NCI-H69 (cell line): Measurements from ENCODE around the gene GNAL.

ENCODE experiments used
- DNase-seq: peaks from one replicate; lab custom pipeline; 2025; lab: John Stamatoyannopoulos, UW

GNAL gene

GRCh38 chr18:11726556-11726955 lies 37.5 kb downstream of the GNAL start:
- no peak for DNase-seq

GRCh38 chr18:11728249-11728648 lies 39.2 kb downstream of the GNAL start:
- peak; percentile 12 for DNase-seq

GRCh38 chr18:11729556-11729955 lies 40.5 kb downstream of the GNAL start:
- no peak for DNase-seq

GRCh38 chr18:11733031-11733430 lies 44.0 kb downstream of the GNAL start:
- DNase-seq: peak; percentile 69

- no peak for DNase-seq
Observed at GRCh38 chr18:11736656-11737055, 47.6 kb downstream of the GNAL start.

- DNase-seq: no peak
Observed at GRCh38 chr18:11739893-11740292, 50.8 kb downstream of the GNAL start.

GRCh38 chr18:11740461-11740860 lies 51.4 kb downstream of the GNAL start:
- no peak for DNase-seq

GRCh38 chr18:11741505-11742145 lies 52.6 kb downstream of the GNAL start:
- peak; percentile 32 for DNase-seq

GRCh38 chr18:11745521-11745920 lies 56.5 kb downstream of the GNAL start:
- no peak for DNase-seq

GRCh38 chr18:11747286-11747685 lies 58.2 kb downstream of the GNAL start:
- no peak for DNase-seq

- DNase-seq: peak; percentile 67
Observed at GRCh38 chr18:11747731-11748130, 58.7 kb downstream of the GNAL start.

- no peak for DNase-seq
Observed at GRCh38 chr18:11749305-11749704, 60.2 kb downstream of the GNAL start.

- DNase-seq: no peak
Observed at GRCh38 chr18:11750171-11750570, 61.1 kb downstream of the GNAL start.

- no peak for DNase-seq
Observed at GRCh38 chr18:11750581-11751310, 61.7 kb downstream of the GNAL start.

GRCh38 chr18:11751341-11752115 lies 62.5 kb downstream of the GNAL start:
- DNase-seq: no peak

GRCh38 chr18:11752116-11752911 lies 63.2 kb downstream of the GNAL start:
- peak; percentile 17 for DNase-seq

- no peak for DNase-seq
Observed at GRCh38 chr18:11754979-11755378, 65.9 kb downstream of the GNAL start.

GRCh38 chr18:11757084-11757590 lies 68.1 kb downstream of the GNAL start:
- no peak for DNase-seq

- DNase-seq: no peak
Observed at GRCh38 chr18:11759456-11759855, 70.4 kb downstream of the GNAL start.

GRCh38 chr18:11760498-11761167 lies 71.6 kb downstream of the GNAL start:
- DNase-seq: no peak

- no peak for DNase-seq
Observed at GRCh38 chr18:11761553-11761952, 72.5 kb downstream of the GNAL start.
